M059J (cell line): ENCODE data around the gene PLA2G2D. TPM values are rescaled to one million over a fixed set of nuclear protein-coding genes. Genes with fewer than 3 reads are reported as not detected.
"Not testable (repeated sequence)": the region's sequence is repeated elsewhere in the genome, so short reads cannot be mapped to it uniquely, and the experiment has no call there.

Experiments used
- DNase-seq: peaks from one replicate; pipeline ENCODE4 v3.0.0-alpha.2; 2012; ENCODE audit warnings: low read depth
- total RNA-seq: library from RNA; depleted of rRNA; stranded (reverse); fragments of >200 nt; shearing (Covaris generic); gene quantifications from 2 replicates; pipeline ENCODE4 v1.2.3, GENCODE V29; 2014

The PLA2G2D gene
- total RNA-seq, 1 experiment from 2014 or later, result not detected

DNA sequence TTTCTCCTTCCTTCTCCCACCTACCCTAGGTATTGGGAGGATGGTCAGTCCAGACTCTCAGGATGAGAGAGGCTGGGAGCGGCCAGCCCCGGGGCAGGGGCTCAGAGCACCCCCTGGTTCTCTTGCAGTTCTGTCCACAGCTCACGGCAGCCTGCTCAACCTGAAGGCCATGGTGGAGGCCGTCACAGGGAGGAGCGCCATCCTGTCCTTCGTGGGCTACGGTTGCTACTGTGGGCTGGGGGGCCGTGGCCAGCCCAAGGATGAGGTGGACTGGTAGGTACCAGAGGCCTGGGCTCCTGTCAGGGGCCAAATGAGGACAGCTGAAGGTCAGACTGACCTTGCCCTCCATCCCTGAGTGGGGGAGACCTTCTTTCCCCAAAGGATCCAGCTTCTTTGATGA, 24.0 kb upstream of the PLA2G2D start:
- no peak for DNase-seq

DNA sequence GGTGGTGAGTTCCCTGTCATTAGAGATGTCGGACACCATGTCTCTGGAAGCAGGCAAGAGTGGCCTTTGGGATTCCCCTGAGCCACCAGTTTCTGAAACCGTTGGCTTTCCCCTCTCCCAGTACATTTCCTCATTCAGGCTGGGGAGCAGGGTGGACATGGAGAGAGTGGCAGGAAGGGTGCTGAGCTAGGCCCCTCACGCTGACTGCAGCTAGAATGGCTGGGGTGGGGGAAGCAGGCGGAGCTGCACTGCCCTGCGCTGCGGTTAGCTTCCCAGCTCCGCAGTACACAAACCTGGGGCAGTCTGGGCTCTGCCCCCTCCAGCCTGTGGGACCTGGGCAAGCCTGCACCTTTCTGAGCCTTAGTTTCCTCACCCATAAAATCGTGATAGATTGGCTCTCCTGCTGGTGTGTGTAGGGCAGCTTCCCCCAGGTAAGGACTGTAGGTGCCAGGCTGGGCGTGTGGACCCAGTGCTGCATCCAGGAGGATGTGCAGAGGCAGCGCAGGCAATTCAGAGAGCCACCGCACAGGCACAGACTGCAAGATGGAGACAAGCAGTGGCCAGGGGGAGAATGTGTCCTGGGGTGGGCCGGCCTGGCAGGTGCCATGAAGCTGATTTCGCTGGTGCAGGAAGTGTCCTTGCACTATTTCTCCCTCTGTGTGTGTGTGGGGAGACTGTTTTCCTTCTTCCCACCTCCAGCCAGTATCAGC, 22.8 kb upstream of the PLA2G2D start:
- DNase-seq, result no peak

DNA sequence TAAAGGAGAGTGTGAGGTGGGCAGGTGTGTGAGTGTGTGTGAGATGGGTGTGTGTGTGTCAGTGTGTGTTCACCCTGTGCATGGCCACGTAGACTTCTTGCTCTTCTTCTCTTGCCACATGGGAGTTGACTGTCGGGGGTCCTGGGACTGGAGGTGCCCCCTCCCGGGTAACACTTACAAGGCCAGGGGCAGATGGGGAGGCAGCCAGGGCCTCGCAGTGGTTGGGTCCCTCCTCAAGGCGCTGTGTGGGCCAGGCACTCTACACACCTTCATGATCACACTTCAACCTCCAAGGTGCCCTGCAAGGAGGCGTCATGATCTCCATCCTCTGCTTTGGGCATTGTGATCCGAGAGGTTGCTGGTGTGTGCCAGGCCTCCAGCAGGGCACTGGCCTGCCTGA, 22.1 kb upstream of the PLA2G2D start:
- no peak for DNase-seq

DNA sequence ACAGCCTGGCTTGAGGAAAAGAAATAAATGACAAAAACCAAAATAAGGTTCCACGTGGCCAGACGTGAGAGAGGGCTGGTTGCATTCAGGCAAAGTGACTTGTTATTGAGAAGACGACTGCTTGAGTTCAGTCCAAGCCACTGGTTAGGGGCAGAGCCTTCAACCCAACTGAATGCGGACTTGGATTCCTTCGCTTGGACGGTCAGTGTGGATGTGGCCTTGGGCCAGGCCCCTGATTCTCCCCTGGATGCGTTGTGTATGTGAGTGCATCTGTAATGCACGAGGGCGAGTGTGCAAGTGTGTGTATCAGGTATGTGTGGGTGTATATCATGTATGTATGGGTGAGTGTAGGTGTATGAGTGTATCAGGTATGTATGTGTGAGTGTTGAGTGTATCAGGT, 21.7 kb upstream of the PLA2G2D start:
- DNase-seq, result no peak

DNA sequence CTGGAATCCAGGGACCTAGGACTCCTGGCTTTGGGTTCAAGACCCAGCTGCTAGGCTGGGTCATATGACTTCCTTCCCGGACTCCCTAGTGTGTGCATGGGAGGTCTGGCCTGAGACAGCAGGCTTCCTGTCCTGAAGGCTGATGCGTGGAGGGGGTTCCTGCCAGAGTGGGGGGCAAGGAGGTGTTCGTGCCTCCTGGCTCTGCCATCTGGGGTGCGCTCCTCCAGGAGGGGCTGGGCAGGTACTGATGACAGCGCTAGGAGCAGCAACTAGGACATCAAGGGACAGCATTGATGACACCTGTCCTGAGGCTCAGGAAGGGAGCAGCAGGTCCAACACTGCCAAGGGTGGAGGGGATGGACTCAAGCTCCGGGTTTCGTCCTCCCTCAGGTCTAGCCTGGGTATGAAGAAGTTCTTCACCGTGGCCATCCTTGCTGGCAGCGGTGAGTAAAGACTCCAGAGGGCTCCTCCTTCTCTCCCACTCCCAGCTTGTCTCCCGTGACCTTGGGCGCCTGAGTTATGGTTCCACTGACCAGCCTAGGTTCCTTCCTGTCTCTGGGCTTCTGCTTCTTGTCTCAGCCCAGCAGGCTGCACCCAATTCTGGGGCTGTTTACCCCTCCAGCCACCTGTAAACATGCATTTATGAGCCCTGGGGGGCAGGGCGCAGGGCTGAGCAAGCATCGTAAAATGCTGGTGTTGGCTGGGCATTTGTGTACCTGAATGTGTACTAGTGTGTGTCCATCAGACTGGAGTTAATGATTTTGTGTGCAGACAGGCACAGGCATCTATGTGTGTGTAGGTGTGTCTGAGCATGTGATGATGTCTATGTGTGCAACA, 20.7 kb upstream of the PLA2G2D start:
- no peak for DNase-seq

DNA sequence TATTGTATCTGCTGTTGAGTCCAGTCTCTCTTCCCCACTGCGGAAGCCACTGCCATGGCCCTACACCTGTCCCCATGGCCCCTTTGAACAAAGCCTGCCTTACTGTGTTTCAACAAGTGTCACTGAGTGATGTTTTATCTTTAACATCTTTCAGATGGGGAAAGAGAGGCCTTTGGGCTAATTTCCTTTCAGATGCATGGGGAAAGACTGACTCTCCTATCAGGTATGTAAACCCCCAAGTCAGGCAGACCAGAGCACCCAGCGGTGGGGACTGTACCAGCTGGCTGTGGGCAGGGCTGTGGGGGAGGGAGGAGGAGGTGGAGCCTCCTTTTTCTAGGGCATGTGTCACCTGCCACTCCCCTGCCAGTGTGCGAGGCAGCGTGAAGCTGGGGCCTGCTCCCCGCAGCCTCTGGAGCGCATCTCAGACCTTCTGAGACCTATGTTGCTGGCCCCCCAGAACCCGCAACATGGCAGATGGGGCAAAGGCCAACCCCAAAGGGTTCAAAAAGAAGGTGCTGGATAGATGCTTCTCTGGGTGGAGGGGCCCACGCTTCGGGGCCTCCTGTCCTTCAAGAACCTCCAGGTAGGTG, 19.7 kb upstream of the PLA2G2D start, which contains the start of gene PLA2G2F:
Gene PLA2G2F, plus strand, starts transcription at position 363 of the 590 bp plus-strand sequence. Its CDS starts 105 bp downstream, at position 468.
- DNase-seq, result no peak

DNA sequence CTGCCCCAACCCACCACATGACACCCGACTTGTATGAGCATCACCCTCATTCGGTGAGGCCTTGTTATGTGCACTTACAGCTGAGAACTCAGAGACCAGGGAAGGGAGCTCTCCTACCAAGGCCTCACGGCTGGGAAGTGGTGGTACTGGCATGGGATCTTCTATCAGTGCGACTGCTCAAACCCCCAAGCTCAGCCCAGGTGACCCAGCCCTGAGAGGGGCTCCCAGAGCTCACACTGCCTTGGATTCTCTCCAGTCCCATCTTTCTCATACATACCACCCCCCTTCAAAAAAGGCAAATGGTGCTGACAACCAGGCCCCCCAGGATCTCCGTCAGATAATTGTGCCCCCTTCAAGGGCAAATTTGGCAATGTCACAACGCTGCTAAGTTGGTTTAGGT, 19.0 kb upstream of the PLA2G2D start:
- no peak for DNase-seq

DNA sequence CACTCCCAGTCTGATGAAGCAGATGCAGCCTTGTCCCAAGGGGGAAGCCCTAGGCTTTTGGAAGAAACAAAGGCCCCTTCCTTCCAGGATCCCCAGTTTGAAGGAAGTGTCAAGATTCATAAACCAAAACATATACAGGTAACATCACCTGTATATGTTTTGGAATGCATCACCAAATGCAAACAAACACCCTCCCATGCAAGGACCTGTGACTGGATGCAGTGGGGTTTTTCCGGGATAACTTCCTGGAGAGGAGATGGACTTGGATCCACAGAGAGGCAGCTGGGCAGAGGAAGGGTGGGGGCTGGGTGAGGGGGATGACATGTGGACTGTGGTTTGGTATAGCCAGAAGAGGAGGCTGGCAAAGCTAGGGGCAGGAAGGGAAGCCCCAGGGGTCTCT, 18.3 kb upstream of the PLA2G2D start:
- DNase-seq, result no peak

DNA sequence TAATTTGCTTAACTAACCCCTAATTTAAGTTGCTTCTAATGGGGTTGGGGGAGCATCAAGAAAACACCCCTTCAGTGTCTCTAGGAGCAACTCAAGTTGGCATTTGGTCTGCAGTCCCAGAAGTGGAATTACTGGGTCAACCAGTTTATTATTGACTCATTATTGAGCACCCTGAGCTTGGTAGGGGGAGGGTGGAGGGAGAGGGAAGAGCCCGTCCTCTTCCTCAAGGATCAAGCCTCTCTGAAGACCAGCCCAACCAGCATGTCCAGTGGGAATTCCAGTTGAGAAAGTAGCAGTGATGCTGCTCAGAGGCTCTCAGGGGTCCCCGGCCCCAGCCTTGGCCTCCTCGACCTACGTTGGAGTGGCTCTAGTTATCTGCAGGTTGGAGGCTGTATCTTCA, 17.7 kb upstream of the PLA2G2D start:
- DNase-seq, result no peak

DNA sequence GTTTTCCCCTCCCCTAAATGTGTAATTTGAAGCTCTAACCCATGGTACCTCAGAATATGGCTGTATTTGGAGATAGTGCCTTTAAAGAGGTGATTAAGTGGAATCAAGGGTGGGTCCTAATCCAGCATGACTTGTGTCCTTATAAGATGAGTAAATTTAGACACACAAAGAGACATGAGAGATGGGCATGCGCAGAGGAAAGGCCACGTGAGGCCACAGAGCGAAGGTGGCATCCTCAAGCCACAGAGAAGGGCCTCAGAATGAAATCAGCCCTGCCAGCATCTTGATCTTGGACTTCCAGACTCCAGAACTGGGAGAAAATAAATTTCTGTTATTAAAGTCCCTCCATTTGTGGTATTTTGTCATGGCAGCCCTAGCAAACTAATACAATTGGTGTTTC, 16.9 kb upstream of the PLA2G2D start:
- no peak for DNase-seq

DNA sequence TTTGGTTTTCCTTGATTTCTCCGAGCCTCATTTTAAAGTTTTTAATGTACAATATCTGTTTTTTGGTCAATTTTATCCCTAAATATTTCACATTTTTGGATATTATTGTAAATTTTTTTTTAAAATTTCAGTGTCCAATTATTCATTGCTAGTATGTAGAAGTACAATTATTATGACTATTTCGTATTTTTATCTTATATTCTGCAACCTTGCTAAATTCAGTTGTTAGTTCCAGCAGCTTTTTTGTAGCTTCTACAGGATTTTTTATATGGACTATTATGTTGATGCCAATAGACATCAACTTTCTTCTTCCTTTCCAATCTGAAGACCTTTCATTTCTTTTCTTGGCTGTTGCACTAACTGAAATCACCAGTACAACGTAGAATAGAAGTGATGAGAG, 15.7 kb upstream of the PLA2G2D start:
- DNase-seq, result no peak

DNA sequence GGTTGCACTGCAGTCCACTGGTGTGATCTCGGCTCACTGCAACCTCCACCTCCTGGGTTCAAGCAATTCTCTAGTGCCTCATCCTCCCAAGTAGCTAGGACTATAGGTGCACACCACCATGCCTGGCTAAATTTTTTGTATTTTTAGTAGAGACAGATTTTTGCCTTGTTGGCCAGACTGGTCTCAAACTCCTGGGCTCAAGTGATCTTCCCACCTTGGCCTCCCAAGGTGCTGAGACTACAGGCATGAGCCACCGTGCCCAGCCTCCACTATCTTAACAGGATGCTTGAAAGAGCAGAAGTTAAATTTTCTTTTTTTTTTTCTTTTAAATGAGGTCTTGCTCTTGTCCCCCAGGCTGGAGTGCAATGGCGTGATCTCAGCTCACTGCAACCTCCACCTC, 11.2 kb upstream of the PLA2G2D start:
- DNase-seq, result not testable (repeated sequence)

DNA sequence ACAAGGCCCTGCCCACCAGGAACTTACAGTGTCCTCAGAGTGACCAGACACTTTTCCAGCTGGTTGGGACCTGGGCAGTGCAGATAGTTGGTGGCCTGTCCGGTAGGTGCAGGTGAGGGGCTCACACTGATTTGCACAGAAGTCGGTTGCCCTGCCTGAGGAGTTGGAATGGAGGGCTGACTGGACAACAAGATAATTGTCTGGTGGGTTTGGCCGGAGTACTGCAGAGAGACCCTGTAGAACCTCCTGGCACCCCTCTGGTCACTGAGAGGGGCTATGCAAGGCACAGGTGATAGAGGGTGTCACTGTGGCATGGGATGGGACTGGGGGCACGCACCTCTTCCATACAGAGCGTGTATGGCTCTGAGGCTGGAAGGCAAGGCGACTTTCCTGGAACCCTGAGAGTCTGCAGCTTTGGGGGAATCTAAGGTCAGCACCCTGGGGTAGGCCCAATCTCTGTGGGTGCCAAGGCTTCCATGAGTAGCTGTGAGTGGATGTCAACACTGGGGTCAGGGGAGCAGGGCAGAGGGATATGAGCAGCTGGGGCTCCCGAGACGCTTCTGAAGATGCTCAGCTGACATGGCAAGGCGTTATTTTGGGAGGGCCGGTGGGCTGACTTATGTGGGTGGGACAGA, 7.6 kb upstream of the PLA2G2D start:
- DNase-seq, result no peak

DNA sequence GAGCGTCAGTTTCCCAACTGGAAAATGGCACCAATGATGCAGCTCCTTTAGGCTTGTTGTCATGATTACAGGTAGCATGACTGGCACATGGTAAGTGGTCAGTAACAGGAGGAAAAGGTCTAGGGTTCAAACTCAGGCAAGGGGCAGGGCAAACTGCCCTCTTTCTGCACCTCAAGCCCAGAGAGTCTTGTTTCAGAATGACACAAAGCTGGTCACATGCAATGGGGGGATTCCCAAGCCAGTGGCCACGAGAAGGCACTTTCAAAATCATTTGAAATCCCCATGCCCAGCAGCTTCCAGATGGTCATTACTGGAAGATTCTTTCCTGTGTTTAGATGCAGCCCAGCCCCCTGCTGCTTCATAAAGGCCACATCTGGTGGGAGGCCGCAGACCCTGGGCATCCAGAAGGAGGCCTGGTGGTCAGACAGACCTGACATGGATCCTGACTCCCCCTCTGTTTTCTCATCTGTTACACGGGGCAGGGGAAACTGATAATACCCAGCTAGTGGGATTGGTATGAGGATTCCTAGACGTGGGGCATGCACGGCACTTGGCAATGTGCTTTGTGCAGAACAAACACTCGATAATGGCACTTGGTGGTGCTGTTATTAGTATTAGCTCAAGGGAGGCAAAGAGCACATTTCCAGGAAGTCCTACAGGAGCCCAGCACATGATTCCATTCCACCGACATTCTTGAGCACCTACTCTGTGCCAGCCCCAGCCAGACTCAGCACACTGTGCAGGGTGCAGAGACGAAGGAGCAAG, 6.9 kb upstream of the PLA2G2D start:
- DNase-seq, result no peak

DNA sequence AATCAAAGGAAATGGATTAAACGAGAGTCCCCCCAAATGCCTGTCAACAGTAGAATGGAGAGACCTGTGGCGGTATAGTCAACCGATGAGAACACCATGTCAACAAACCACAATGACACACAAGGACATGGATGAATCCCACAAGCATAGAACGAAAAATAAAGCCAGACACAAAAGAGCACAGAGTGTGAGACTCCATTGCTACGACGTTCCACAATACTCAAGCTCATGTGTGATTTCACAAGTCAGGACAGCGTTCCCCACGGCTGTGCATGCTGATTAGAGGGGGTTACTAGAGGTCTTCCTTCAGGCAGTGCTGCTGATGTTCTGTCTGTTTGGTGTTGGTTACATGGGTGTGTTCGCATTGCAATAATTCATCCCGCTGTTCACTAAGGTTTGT, 5.8 kb upstream of the PLA2G2D start:
- peak; percentile 41 for DNase-seq

DNA sequence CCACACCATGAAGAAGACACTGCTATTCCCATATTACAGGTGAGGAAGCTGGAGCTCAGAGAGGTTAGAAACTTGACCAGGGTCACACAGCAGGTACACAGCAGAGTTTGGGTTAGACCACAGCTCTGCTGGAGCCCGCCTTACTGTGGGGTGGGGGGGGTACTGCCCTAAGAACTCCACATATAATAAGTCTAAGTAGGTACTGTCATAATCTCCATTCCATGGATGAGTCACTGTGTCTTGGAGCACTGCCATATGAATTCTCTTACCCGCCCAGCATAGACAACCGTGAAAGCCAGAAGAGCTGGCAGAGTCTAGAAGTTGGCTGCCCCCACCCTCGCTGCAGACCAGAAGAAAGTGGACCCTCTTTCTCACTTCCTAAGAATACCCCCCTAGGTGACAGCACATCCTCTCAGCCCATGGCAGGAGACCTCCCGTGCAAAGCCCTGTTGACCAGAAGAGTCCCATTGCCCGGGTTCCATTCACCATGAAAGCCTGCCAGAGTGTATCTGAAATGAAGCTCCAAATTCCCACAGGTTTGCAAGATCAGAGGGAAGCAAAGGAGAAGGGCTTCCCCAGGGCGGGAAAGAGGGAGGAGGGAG, 5.2 kb upstream of the PLA2G2D start:
- peak; percentile 95 for DNase-seq

DNA sequence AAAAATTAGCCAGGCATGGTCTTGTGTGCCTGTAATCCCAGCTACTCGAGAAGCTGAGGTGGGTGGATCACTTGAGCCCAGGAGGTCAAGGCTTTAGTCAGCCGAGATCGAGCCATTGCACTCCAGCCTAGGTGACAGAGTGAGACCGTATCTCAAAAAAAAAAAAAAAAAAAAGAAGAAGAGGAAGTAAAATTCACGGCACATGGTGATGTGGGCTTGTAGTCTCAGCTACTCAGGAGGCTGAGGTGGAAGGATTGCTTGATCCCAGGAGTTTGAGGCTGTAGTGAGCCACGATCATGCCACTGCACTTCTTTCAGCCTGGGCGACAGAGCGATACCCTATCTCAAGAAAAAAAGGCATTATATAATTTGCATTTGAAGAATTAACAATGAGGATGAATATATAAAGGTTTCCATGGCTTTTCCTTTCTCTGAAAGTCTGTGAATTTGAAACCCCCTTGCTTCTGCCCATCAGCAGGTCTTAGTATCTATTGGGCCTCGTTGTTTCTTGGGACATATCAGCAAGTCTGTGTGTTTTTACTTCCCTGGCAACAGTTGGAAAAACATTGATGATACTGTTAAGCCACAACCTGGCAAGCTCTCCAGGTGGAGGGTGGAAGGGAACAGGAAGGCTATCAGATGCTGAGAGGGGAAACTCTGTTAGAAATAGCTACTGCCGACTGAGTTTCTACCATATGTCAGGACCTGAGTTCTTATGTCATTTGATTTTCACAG, 4.6 kb upstream of the PLA2G2D start:
- DNase-seq, result peak; percentile 65

DNA sequence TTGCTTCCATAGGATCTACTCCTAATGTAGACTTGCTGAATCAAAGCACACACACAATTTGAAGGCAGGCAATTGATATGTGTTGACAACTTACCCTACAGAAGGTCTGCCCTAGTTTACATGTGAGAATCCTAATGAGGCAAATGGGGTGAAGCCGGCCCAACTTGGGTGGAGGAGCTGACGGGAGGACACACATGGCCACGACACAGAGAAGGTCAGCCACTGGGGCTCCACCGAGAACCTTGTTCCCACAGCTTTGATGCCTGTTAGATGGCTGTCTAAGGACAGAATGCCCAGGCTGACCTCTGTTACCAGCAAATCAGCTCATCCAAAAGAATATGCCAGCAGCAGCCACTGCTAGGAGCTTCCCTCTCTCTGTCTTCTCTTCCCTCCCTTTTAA, 1.5 kb upstream of the PLA2G2D start:
- DNase-seq, result no peak

DNA sequence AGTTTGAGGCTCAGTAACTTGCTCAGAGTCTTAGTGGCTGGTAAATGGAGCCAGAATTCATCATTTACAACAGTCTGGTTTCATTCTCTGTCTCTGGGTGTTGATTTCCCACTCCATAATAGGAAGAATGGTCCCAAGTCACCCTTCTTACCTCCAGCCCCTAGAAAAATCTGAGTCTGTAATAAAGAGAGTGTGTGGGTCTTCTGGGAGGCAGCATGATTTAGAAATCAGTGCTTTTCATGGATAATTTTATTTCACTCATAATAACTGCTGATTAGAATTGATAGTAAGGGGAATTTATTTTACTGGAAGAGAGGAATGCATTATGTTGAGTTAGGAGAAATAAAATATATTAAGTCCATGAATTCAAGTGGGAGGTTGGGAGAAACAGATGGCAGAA, 2.1 kb downstream of the PLA2G2D start:
- no peak for DNase-seq

DNA sequence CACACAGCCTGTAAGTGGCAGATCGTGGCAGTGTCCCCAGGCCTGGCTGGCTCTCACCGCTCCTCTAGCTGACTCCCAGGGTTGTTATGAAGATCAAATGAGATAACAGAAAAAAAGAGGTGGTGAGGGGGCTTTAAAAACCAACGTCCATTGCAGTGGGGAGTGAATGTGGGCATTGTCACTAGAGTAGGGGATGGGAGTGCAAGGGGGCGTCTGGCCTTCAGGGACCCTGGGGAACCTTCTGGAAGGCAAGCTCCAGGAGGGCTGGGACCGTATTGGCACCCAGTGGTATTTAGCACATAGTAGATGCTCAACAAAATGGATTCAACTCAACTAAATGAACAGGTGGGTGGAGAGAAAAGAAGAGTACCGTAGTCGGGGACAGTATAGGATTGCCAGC, 3.4 kb downstream of the PLA2G2D start:
- DNase-seq, result no peak
